Measurements from ENCODE around the gene DENND4B.
A peak's percentile ranks its signal among the peaks of the same experiment; 100 is the strongest.

The DENND4B gene

DNA sequence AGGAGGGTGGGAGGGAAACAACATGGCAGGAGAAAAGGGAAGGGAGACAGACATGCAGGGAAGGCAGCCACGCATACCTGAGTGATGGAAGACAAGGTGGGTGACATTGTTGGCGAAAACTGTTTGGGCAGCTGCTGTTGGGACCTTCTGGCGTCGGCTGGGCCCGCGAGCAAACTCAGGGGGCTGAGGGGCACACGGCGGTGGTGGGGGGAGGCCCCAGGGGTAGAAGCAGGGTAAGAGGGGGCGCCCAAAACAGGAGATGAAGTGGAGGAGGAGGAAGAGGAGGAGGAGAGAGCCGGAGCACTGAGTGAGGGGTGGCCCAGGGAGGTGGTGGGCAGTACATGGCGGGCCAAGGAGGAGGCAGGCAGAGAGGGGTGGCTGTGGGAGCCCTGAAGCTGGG is 4.7 kb upstream of the DENND4B start:
- Mint-ChIP-seq H3K27ac (peak overlapping the region; percentile 12), H3K4me1 (ENCODE audit: low read depth) (peaks cover 81% of the 10 kb centered on the region), H3K36me3 (ENCODE audit: low read depth) (peaks cover 86% of the 10 kb centered on the region), H3K27me3 (no peaks in the 10 kb centered on the region), H3K4me3 (no peak overlapping the region), H3K9me3 (no peaks in the 10 kb centered on the region)
- intact Hi-C loops (cut with micrococcal nuclease): no loop called here

DNA sequence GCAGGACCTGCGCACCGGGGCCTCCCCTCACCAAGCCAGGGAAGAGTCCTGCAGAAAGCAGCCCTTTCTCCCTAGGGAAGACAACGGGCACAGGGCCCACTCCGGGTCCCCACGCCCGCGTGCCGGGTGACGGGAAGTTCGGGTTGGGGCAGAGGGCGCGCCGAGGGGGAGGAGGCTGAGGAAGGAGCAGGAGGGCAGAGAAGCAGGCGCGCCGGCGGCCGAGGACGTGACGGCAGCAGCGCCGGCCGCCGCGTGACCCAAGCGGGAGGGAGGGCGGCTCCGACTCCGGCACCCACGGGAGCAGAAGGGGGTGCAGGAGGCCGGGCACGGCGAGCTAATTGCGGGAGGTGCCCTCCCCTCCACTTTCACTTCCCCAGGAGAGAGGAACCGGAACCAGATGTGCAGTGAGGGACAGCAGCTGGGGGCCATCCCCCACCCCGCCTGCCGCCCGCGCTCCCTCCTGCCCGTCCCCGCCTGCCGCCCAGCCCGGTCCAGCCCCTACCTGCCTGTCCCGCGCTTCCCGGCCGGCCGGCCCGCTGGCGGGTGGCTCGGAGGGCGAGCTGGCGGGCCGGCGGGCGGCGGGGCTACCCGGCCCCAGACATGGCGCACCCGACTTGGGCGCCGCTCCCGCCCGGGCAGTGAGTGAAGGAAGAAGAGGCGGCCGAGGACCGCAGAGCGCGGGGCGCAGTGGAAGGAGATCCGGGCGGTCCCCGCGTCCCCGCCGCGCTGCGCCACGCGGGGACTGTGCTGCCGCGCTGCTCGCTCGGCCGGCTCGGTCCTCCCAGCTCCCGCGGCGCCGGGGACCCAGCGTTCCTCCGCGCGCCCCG is 510 bp downstream of the DENND4B start:
- Mint-ChIP-seq H3K4me1 (ENCODE audit: low read depth) (peaks cover 83% of the 10 kb centered on the region), H3K27me3 (no peaks in the 10 kb centered on the region), H3K36me3 (ENCODE audit: low read depth) (peaks cover 92% of the 10 kb centered on the region), H3K4me3 (peak overlapping the region; percentile 90), H3K27ac (peak overlapping the region; percentile 99), H3K9me3 (no peaks in the 10 kb centered on the region)
- intact Hi-C loops (cut with micrococcal nuclease): loop anchor here (1.0 to 10.0 kb wide), 5 partner anchors 12 to 151 kb away; partner anchors contain the start of genes CRTC2, RAB13 and SLC39A1

DNA sequence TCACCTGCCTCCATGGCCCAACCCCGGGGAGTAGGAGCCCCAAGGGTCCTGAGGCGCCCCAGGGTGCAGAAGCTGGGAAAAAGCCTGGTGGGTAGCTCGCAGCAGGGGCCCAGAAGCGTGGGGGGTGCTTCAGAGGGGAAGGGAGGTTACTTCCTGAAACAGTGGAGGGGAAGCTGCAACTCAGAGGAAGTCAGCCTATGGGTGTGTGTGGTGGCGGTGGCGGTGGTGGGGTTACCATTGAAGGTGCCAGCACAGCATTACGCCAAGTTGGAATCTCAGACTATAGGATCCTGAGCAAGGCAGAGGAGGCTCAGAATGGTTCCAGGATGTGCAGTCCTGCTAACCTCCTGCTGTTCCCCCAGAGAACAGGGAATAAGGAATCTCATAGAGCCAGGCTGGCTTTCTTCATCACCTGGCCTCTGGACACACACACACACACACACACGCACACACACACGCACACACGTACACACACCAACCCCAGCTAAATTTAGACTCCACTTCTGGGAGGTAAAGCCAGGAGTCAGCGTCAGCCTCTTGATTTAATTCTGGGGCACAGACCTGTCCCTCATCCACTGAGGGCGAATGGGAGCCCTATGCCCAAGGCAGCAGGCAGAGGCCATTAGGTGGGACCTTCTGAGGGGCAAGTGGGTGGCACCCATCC is 1.3 kb downstream of the DENND4B start:
- intact Hi-C loops (cut with micrococcal nuclease): loop anchor here (1.0 to 10.0 kb wide), 3 partner anchors 22 to 150 kb away; partner anchors contain the start of gene RAB13
- Mint-ChIP-seq H3K27me3 (no peaks in the 10 kb centered on the region), H3K36me3 (ENCODE audit: low read depth) (peaks cover 92% of the 10 kb centered on the region), H3K4me3 (peak overlapping the region; percentile 90), H3K27ac (peak overlapping the region; percentile 99), H3K4me1 (ENCODE audit: low read depth) (peaks cover 83% of the 10 kb centered on the region), H3K9me3 (no peaks in the 10 kb centered on the region)

DNA sequence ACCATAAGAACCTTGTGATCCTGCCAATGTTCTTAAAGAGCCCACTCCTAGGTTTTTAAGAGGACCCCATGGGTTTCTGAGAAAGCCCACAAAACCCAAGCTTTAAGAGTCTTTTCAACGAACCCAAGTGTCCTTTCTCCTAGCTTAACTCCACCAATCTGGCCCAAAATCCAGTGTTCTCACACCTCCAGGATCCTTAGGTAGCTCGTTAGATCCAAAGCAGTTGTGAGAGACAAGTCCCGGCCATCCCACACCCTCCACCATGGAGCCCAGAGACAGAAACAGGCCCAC is 1.7 kb downstream of the DENND4B start:
- H3K27me3 Mint-ChIP-seq: no peaks in the 10 kb centered on the region
- H3K4me1 Mint-ChIP-seq (ENCODE audit: low read depth): peaks cover 84% of the 10 kb centered on the region
- no peaks in the 10 kb centered on the region for H3K9me3 Mint-ChIP-seq
- H3K27ac Mint-ChIP-seq: peak overlapping the region; percentile 99
- intact Hi-C loops (cut with micrococcal nuclease): loop anchor here (1.0 to 10.0 kb wide), 3 partner anchors 21 to 150 kb away; partner anchors contain the start of gene RAB13
- H3K36me3 Mint-ChIP-seq (ENCODE audit: low read depth): peaks cover 92% of the 10 kb centered on the region
- peak overlapping the region; percentile 90 for H3K4me3 Mint-ChIP-seq

DNA sequence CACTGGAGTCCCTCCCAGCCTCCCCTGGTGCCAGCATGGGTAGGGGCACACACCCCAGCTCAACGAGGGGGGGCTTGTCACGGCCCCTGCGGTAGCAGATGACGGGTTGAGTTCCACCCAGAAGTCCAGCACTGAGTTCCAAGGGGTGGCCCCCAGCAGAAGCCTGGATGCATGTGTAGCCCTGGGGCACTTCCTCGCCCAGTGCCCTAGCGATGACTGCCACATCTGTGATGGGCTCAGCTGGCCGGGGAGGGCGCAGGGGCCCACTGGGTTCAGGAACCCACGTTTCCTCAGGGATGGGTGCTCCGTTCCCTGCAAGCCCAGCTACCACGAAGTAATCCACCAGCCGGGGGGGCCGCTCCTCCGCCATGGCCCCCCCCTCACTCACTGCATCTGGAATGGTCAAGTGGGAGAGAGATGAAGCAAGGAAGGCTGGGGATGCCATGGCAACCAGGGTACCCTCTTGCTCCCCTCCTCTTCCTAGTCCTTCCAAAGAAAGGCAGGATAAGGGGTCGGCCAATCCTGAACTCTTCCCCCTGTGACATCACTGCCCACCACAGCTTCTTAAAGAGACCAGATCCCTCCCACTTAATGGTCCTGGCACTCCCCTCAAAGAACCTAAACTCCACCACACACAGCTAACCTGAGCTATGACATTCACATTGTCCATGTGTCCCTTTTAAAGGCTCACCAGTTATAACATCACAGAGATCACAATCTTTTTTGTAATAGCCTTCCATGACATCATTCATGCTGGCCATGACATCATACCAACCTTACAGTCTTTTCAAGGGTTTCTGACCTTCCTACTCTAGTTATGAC is 2.3 kb downstream of the DENND4B start:
- H3K9me3 Mint-ChIP-seq: no peaks in the 10 kb centered on the region
- H3K4me3 Mint-ChIP-seq: peak overlapping the region; percentile 90
- peak overlapping the region; percentile 99 for H3K27ac Mint-ChIP-seq
- H3K27me3 Mint-ChIP-seq: no peaks in the 10 kb centered on the region
- intact Hi-C loops (cut with micrococcal nuclease): loop anchor here (2.0 to 10.0 kb wide), 2 partner anchors 43 to 149 kb away; partner anchors contain the start of gene RAB13
- peaks cover 92% of the 10 kb centered on the region for H3K36me3 Mint-ChIP-seq (ENCODE audit: low read depth)
- peaks cover 87% of the 10 kb centered on the region for H3K4me1 Mint-ChIP-seq (ENCODE audit: low read depth)

DNA sequence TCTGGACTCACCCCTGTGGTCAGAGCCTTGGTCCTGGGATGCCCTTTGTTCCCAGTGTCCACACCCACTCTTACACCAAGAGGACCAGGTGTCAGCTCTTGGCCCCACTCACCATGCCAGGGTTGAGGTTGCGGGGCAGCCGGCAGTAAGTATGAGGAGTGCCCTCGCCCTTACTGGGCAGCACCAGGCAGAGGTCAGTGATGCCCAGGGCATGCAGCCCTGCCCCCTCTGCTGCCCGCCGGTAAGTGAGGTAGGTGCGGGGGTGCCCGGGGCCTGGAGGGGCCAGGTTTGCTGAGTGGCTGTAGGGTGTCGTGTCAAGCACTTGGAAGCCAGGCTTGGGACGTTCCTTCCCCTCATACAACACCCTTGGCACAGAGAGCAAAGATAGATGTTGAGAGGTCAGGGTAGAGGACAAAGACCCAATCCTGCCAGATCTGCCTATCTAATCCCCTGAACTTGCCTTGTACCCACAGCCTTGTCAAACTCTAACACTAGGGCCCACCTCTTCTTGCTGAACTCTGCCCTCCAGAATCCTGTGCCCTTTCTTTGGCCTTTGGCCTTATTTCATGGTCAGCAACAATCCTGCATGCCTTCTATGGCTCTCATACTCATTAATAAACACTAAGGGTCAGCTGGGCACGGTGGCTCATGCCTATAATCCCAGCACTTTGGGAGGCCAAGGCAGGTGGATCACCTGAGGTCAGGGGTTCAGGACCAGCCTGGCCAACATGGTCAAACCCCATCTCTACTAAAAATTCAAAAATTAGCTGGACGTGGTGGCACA is 3.6 kb downstream of the DENND4B start:
- H3K4me3 Mint-ChIP-seq: peak overlapping the region; percentile 35
- H3K9me3 Mint-ChIP-seq: no peaks in the 10 kb centered on the region
- H3K27ac Mint-ChIP-seq: peak overlapping the region; percentile 99
- no peaks in the 10 kb centered on the region for H3K27me3 Mint-ChIP-seq
- peaks cover 81% of the 10 kb centered on the region for H3K4me1 Mint-ChIP-seq (ENCODE audit: low read depth)
- intact Hi-C loops (cut with micrococcal nuclease): loop anchor here (10.0 kb wide), 1 partner anchor 148 kb away; no protein-coding TSS in a partner anchor
- H3K36me3 Mint-ChIP-seq (ENCODE audit: low read depth): peaks cover 92% of the 10 kb centered on the region

DNA sequence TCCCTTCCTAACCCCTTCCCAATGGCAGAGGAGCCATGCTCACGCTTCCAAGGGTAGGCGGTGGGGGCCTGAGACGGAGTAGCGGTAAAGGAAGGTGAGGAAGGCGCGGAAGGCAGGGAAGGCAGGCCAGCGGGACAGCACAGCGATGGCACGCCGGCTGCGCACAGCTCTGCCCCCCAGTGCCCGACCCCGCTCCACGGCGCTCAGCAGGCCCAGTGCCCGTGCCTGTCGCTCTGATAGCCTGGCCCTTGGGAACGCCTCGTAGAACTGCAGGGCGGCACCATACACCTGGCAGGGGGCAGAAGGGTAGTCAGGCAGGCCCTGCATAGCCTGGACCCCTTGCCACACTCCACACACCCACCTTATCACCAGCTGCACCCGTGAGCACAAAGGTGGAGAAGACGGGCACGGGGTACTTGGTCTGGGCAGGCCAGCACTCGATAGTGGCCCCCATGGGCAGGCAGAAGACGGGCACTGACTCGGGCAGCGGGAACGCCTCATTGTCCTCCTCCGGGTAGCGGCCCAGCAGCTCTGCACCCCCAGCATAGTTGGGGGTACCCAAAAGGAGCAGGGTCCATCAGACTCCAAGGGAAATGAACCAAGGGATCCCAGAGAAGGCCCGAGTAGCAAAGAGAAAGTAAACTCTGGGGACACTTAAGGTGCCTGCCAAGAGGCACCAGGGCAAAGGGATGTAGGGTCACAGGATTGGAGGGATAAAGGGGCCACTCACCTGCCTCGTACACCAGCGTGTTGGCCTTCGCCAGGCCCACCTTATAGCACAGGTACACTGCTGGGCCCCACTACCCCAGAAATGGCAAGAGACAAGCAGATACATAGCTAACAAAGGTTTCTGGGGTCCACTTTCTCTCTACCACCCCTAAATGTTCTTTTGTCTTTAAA is 4.4 kb downstream of the DENND4B start:
- Mint-ChIP-seq H3K36me3 (ENCODE audit: low read depth) (peaks cover 92% of the 10 kb centered on the region), H3K4me1 (ENCODE audit: low read depth) (peaks cover 78% of the 10 kb centered on the region), H3K27ac (peak overlapping the region; percentile 99), H3K27me3 (no peaks in the 10 kb centered on the region), H3K9me3 (no peaks in the 10 kb centered on the region), H3K4me3 (peak overlapping the region; percentile 35)
- intact Hi-C loops (cut with micrococcal nuclease): loop anchor here (10.0 kb wide), 1 partner anchor 147 kb away; no protein-coding TSS in a partner anchor

DNA sequence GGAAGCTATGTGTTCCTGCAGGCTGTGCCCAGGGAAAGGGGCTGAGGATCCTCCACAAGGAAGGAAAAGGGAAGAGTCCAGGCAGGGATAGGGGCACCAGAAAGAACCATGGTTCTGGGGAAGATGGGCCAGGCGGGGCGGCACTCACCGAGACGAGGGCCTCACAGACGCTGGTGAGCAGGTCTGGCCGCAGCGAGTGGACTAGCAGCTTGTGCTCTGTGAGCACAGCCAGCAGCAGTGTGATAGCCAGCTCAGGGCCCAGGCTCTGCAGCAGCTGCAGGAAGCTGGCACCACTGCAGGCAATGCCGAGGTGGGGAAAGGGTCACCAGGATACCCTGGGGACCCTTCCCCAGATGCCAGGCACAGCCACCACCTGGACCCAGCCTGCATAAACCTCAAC is 5.8 kb downstream of the DENND4B start:
- H3K36me3 Mint-ChIP-seq (ENCODE audit: low read depth): peaks cover 100% of the 10 kb centered on the region

DNA sequence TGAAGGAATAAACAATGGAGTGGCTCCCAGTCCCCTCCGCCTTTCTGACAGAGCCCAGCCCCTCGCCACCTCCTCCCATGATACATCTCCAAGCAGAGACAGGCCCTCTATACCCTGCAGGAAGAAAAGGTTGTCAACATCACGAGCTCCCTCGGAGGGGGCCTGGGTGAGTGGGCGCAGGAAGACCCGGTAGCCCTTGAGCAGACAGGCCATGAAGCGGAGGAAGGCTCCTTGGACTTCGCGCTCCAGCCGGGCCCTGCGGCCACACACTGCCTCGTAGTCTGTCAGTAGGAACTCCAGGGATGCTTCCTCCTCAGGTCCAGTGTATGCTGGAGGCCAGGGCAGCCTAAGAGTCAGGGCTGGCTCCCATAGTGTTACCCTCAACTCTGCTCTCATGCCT is 7.0 kb downstream of the DENND4B start:
- intact Hi-C loops (cut with micrococcal nuclease): no loop called here
- Mint-ChIP-seq H3K9me3 (no peaks in the 10 kb centered on the region), H3K4me3 (no peak overlapping the region), H3K36me3 (ENCODE audit: low read depth) (peaks cover 100% of the 10 kb centered on the region), H3K27ac (no peak overlapping the region), H3K4me1 (ENCODE audit: low read depth) (peaks cover 73% of the 10 kb centered on the region), H3K27me3 (no peaks in the 10 kb centered on the region)

More for the DNA sequence above, 5.8 kb downstream of the DENND4B start:
- Mint-ChIP-seq H3K4me1 (ENCODE audit: low read depth) (peaks cover 72% of the 10 kb centered on the region), H3K27ac (peak overlapping the region; percentile 51), H3K4me3 (no peak overlapping the region), H3K9me3 (no peaks in the 10 kb centered on the region), H3K27me3 (no peaks in the 10 kb centered on the region)
- intact Hi-C loops (cut with micrococcal nuclease): loop anchor here (10.0 kb wide), 1 partner anchor 146 kb away; no protein-coding TSS in a partner anchor

DNA sequence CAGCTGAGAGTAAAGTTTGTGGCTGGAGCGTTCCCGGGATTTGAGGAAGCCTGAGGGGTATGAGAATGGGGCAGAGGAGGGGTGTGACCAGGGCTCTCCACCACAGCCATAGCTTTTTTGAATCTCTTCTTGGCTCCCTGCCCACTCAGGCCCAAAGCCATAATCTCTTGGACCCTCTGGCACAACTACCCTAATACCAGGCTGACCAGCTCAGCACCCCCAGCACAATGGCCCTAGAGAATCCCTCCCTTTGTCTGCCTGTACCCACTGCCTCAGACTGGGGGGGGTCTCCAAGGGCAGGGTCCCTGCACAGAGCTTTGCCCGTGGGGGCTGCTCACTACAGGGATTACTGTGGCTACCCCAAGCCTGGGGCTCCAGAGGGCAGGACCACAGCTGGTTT is 7.5 kb downstream of the DENND4B start:
- intact Hi-C loops (cut with micrococcal nuclease): no loop called here
- Mint-ChIP-seq H3K9me3 (no peaks in the 10 kb centered on the region), H3K36me3 (ENCODE audit: low read depth) (peaks cover 100% of the 10 kb centered on the region), H3K4me3 (no peak overlapping the region), H3K4me1 (ENCODE audit: low read depth) (peaks cover 73% of the 10 kb centered on the region), H3K27me3 (no peaks in the 10 kb centered on the region), H3K27ac (no peak overlapping the region)

DNA sequence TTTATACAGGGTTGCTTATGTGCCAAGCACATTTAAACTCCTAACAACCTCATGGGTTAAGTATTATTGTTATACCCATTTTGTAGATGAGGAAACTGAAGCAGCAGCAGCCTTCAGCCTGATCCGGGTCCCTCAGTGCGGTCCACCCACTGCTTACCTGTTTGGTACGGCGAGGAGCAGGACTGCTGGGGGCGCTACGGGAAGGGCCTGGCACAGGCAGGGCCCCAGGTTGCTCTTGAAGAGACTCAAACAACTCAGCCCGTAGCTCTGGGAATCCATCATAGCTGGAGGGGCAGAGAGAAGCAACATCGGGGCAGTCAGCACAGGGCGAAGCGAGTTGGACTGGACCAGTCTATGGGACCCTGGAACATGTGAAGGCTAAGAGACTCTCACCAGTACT is 9.2 kb downstream of the DENND4B start:
- no peak overlapping the region for H3K27ac Mint-ChIP-seq
- H3K9me3 Mint-ChIP-seq: no peaks in the 10 kb centered on the region
- peaks cover 71% of the 10 kb centered on the region for H3K4me1 Mint-ChIP-seq (ENCODE audit: low read depth)

DNA sequence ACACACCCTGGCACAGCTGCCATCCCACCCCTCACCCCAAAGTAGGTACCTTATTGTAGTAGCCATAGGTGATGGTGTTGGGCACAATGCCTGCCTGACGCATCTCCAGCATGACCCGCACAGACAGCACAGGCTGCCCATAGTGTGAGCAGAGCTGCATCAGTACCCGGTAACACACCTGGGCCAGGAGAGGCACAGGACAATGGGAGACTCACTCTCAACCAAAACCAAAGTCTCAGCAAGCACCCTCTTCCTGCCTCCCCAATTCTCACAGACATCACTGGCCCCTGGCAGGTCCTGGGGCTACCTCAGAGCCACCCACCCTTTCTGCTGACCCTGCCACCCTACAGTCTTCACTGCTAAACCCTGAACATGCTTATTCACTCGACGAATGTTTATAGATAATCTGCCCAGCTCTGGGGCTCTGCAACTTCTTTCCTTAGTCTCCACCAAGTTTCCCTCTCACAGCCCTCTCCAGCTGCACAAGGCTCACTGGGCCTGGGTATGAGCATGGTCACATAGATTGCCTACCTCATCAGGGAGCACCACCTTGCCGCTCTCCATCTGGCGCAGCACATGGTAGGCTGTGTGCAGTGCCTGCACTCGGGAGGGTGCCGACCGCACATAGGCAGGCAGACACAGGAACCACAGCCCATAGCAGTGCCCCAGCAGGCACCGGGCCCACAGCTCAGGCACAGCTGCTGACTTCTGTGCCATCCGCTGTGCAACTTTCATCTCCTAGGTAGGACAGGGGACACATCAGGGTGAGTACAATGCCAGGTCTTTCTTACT is 10.3 kb downstream of the DENND4B start:
- Mint-ChIP-seq H3K9me3 (no peaks in the 10 kb centered on the region), H3K27ac (peak overlapping the region; percentile 16), H3K4me3 (no peak overlapping the region), H3K27me3 (no peaks in the 10 kb centered on the region), H3K36me3 (ENCODE audit: low read depth) (peaks cover 100% of the 10 kb centered on the region), H3K4me1 (ENCODE audit: low read depth) (peaks cover 61% of the 10 kb centered on the region)
- intact Hi-C loops (cut with micrococcal nuclease): no loop called here

More for the DNA sequence above, 9.2 kb downstream of the DENND4B start:
- intact Hi-C loops (cut with micrococcal nuclease): no loop called here
- peaks cover 100% of the 10 kb centered on the region for H3K36me3 Mint-ChIP-seq (ENCODE audit: low read depth)
- H3K27me3 Mint-ChIP-seq: no peaks in the 10 kb centered on the region
- no peak overlapping the region for H3K4me3 Mint-ChIP-seq
